OCI-LY1 (cell line): Measurements from ENCODE around the gene P3H2.
"Not testable (repeated sequence)": the region's sequence is repeated elsewhere in the genome, so short reads cannot be mapped to it uniquely, and the experiment has no call there.

Experiments
- H2AFZ ChIP-seq: fragments of 200-600 bp; sonication (generic), shearing (Covaris generic); 2 replicates; pipeline ENCODE4 v1.6.0; 2014; ENCODE audit warnings: antibody characterized with exemption, mild to moderate bottlenecking, low read length
- H3F3A ChIP-seq: fragments of 200-600 bp; sonication (generic), shearing (Covaris generic); 2 replicates; pipeline ENCODE4 v1.6.0; 2014; ENCODE audit warnings: mild to moderate bottlenecking, antibody characterized with exemption, low read length, moderate library complexity; ENCODE audit not compliant: insufficient read depth
- H3K27ac ChIP-seq: fragments of 200-600 bp; sonication (generic); 2 replicates; pipeline ENCODE4 v1.5.1; 2014; ENCODE audit warnings: low read length, mixed run types, mild to moderate bottlenecking, low read depth; ENCODE audit not compliant: poor library complexity, severe bottlenecking
- H3K27me3 ChIP-seq: fragments of 200-600 bp; sonication (generic); 2 replicates; pipeline ENCODE4 v1.6.0; 2014; ENCODE audit warnings: antibody characterized with exemption, mild to moderate bottlenecking, low read length, moderate library complexity; ENCODE audit not compliant: insufficient read depth
- H3K36me3 ChIP-seq: fragments of 200-600 bp; sonication (generic); 2 replicates; pipeline ENCODE4 v1.6.1; 2014; ENCODE audit warnings: mild to moderate bottlenecking, antibody characterized with exemption, low read length, moderate library complexity, mixed read lengths; ENCODE audit not compliant: insufficient read depth
- H3K4me1 ChIP-seq: fragments of 200-600 bp; sonication (generic); 2 replicates; pipeline ENCODE4 v1.5.1; 2014; ENCODE audit warnings: mild to moderate bottlenecking, low read length, moderate library complexity; ENCODE audit not compliant: insufficient read depth, severe bottlenecking
- H3K4me2 ChIP-seq: fragments of 200-600 bp; sonication (generic), shearing (Covaris generic); 2 replicates; pipeline ENCODE4 v1.6.1; 2014; ENCODE audit warnings: low read length
- H3K4me3 ChIP-seq: fragments of 200-600 bp; sonication (generic); 2 replicates; pipeline ENCODE4 v1.5.1; 2014; ENCODE audit warnings: low read length, low read depth, mild to moderate bottlenecking, mixed read lengths; ENCODE audit not compliant: poor library complexity, severe bottlenecking
- H3K79me2 ChIP-seq: fragments of 200-600 bp; shearing (Covaris generic); 2 replicates; pipeline ENCODE4 v1.6.1; 2016; ENCODE audit warnings: mixed run types, low read length, mixed read lengths; ENCODE audit not compliant: insufficient read depth
- H3K9ac ChIP-seq: fragments of 200-600 bp; sonication (generic), shearing (Covaris generic); 2 replicates; pipeline ENCODE4 v1.6.1; 2014; ENCODE audit warnings: mild to moderate bottlenecking, low read length, mixed read lengths
- H3K9me2 ChIP-seq: fragments of 200-600 bp; sonication (generic), shearing (Covaris generic); 2 replicates; pipeline ENCODE4 v1.6.1; 2014; ENCODE audit warnings: low read depth, mild to moderate bottlenecking, low read length, mixed read lengths
- H3K9me3 ChIP-seq: fragments of 200-600 bp; shearing (Covaris generic); 2 replicates; pipeline ENCODE4 v1.6.1; 2014; ENCODE audit warnings: low read length, mixed read lengths
- H4K20me1 ChIP-seq: fragments of 200-600 bp; sonication (generic), shearing (Covaris generic); 2 replicates; pipeline ENCODE4 v1.6.0; 2016; ENCODE audit warnings: mild to moderate bottlenecking, low read length; ENCODE audit not compliant: insufficient read depth
- EZH2 ChIP-seq: fragments of 200-600 bp; sonication (generic), shearing (Covaris generic); IDR thresholded peaks from 2 replicates; pipeline ENCODE4 v1.8.0; 2017; ENCODE audit warnings: borderline replicate concordance, mixed run types, mild to moderate bottlenecking, antibody characterized with exemption, low read length, moderate library complexity, mixed read lengths
- TF ChIP-seq, protein P1 (sequence below): fragments of 200-600 bp; sonication (generic), shearing (Covaris generic); IDR thresholded peaks from 2 replicates; pipeline ENCODE4 v1.5.1; 2017; ENCODE audit warnings: mild to moderate bottlenecking, antibody characterized with exemption, low read length, moderate library complexity, mixed read lengths

P3H2 gene

DNA sequence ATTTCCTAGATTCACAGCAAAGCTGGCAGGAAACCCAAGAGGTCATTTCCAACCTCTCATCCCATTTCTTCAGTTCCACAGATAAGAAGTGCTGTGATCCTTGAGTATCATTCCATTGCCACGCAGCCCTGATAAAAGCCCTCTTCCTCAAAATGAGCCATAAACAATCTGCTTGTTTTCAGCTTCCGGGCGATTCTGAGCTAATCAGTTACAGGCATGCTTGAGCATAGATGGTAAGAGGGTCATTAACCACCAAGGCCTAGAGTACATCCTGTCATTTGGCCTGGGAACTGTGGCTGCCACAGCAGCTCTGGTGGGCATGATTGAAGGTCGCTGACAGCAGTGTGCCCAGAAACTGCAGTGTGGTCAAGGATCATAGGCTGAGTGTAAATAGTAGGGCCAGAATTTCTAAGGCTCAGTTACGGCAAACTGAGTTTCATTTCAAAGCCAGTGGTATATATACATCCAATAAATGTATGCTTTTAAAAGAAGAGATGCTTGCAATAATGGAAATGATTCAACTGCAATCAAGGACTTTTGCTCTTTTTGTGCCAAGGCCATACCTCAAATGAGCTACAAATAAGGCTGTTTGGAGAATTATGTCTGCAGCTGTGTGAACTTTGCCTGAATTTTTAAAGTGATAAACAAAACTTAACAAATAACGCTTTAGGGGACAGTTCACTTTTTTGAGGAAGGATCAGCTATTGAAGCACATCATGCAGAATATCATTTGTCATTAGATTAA is 47.3 kb downstream of the P3H2 start:
- Histone ChIP-seq H3K27me3 (no peaks in the 10 kb centered on the region), H3K79me2 (no peaks in the 10 kb centered on the region), H4K20me1 (no peaks in the 10 kb centered on the region), H2AFZ (no peak overlapping the region), H3K4me3 (no peak overlapping the region), H3K27ac (no peak overlapping the region), H3K9me2 (no peaks in the 10 kb centered on the region), H3K36me3 (no peaks in the 10 kb centered on the region), H3K4me1 (no peaks in the 10 kb centered on the region), H3F3A (no peaks in the 10 kb centered on the region), H3K9me3 (no peaks in the 10 kb centered on the region), H3K4me2 (no peak overlapping the region), H3K9ac (no peak overlapping the region)
- TF ChIP-seq, protein P1, sequence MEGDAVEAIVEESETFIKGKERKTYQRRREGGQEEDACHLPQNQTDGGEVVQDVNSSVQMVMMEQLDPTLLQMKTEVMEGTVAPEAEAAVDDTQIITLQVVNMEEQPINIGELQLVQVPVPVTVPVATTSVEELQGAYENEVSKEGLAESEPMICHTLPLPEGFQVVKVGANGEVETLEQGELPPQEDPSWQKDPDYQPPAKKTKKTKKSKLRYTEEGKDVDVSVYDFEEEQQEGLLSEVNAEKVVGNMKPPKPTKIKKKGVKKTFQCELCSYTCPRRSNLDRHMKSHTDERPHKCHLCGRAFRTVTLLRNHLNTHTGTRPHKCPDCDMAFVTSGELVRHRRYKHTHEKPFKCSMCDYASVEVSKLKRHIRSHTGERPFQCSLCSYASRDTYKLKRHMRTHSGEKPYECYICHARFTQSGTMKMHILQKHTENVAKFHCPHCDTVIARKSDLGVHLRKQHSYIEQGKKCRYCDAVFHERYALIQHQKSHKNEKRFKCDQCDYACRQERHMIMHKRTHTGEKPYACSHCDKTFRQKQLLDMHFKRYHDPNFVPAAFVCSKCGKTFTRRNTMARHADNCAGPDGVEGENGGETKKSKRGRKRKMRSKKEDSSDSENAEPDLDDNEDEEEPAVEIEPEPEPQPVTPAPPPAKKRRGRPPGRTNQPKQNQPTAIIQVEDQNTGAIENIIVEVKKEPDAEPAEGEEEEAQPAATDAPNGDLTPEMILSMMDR = no peak
- no peak for TF ChIP-seq EZH2

DNA sequence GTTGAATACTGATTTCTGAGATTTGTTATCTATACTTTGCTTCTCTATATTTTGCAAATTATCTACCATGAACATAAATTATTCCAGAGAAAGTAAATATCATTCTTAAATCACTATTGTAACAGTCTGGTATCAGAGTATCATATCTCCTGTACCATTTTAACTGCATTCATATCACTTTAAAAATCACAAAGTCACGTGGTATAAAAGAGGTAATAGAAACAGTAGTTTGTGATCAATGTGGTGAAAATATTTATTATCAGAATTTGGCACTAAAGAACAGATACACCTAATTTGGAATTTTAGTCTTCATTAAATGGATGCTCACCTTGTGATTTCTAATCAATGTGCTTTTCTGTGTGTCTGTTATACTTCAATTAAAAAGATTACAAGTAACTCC is 47.8 kb downstream of the P3H2 start:
- Histone ChIP-seq H3K9me2 (no peaks in the 10 kb centered on the region), H3K4me3 (no peak overlapping the region), H3F3A (no peaks in the 10 kb centered on the region), H3K79me2 (no peaks in the 10 kb centered on the region), H3K27ac (no peak overlapping the region), H3K9me3 (no peaks in the 10 kb centered on the region), H3K27me3 (no peaks in the 10 kb centered on the region), H3K9ac (no peak overlapping the region), H3K4me2 (no peak overlapping the region), H3K4me1 (no peaks in the 10 kb centered on the region), H4K20me1 (no peaks in the 10 kb centered on the region), H3K36me3 (no peaks in the 10 kb centered on the region), H2AFZ (no peak overlapping the region)
- TF ChIP-seq EZH2 = no peak
- TF ChIP-seq, protein P1 = no peak

DNA sequence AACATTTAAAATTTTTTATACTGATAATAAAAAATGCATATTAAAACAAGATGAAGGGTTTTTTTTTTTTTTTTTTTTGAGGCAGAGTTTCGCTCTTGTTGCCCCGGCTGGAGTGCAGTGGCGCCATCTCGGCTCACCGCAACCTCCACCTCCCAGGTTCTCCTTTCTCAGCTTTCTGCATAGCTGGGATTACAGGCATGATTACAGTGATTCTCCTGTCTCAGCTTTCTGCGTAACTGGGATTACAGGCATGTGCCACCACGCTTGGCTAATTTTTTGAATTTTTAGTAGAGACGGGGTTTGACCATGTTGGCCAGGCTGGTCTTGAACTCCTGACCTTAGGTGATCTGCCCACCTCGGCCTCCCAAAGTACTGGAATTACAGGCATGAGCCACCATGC is 48.8 kb downstream of the P3H2 start:
- not testable (repeated sequence) for H3K4me3 ChIP-seq, H3K9me3 ChIP-seq, H3F3A ChIP-seq, H4K20me1 ChIP-seq, H3K9me2 ChIP-seq, H3K27me3 ChIP-seq, H2AFZ ChIP-seq, H3K4me1 ChIP-seq, H3K4me2 ChIP-seq, H3K79me2 ChIP-seq, H3K36me3 ChIP-seq, H3K27ac ChIP-seq, H3K9ac ChIP-seq
